Upper lobe of left lung (tissue), 6 donors: ENCODE measurements around the gene SAP30L. TPM values are rescaled to one million over a fixed set of nuclear protein-coding genes. Genes with fewer than 3 reads are reported as not detected.

Experiments
- ATAC-seq, 2 donors: fragments of 200-7000 bp; cut with Tn5 transposase; one replicate each; pipeline ENCODE4 v1.9.1; 2022; ENCODE audit warnings: mild to moderate bottlenecking in 2 of 2, moderate library complexity in 2 of 2; ENCODE audit not compliant: low FRiP score in 2 of 2
- DNase-seq, 2 donors: peaks; one replicate each; pipeline ENCODE4 v3.0.0-alpha.2; 2019 to 2020
- H3K27ac ChIP-seq, 4 donors: fragments of 200-600 bp; sonication (generic); one replicate each; pipeline ENCODE4 v1.5.1; 2016 to 2019
- H3K27me3 ChIP-seq, 4 donors: fragments of 200-600 bp; sonication (generic); one replicate each; pipeline ENCODE4 v1.5.1; 2017 to 2019
- H3K36me3 ChIP-seq, 4 donors: fragments of 200-600 bp; sonication (generic); one replicate each; pipeline ENCODE4 v1.5.1; 2016 to 2019
- H3K4me1 ChIP-seq, 4 donors: fragments of 200-600 bp; sonication (generic); one replicate each; pipeline ENCODE4 v1.5.1; 2018 to 2019
- H3K4me3 ChIP-seq, 4 donors: fragments of 200-600 bp; sonication (generic); one replicate each; pipeline ENCODE4 v1.5.1; 2017 to 2019; ENCODE audit warnings: mild to moderate bottlenecking in 2 of 4, moderate library complexity in 1 of 4
- H3K9me3 ChIP-seq, 4 donors: fragments of 200-600 bp; sonication (generic); one replicate each; pipeline ENCODE4 v1.5.1; 2018 to 2019
- CTCF ChIP-seq, 6 experiments: fragments of 450-650 bp in 4 of 6; fragments of 200-600 bp in 2 of 6; sonication (generic) in 2 of 6; IDR thresholded peaks; one replicate each; pipeline ENCODE4 v1.5.1; 2016 to 2019; ENCODE audit warnings: antibody characterized with exemption in 6 of 6
- EP300 ChIP-seq, 4 donors: sonication (generic); formaldehyde crosslinking; IDR thresholded peaks; one replicate each; pipeline ENCODE4 v1.5.1; 2017; ENCODE audit warnings: antibody characterized with exemption in 4 of 4, control low read depth in 2 of 4
- POLR2A ChIP-seq, 4 donors: fragments of 450-650 bp; IDR thresholded peaks; one replicate each; pipeline ENCODE4 v1.5.1; 2016 to 2017; ENCODE audit warnings: antibody characterized with exemption in 4 of 4, mild to moderate bottlenecking in 2 of 4
- POLR2AphosphoS5 ChIP-seq, 2 donors: sonication (generic); formaldehyde crosslinking; IDR thresholded peaks; one replicate each; pipeline ENCODE4 v1.5.1; 2017; ENCODE audit warnings: antibody characterized with exemption in 2 of 2
- WGBS, 2 donors: methylation state at CpG; one replicate each; pipeline ENCODE4 v1.1.5; 2017 to 2018; 5-methylcytosine and 5-hydroxymethylcytosine counted together
- total RNA-seq, 6 donors: library from RNA; depleted of rRNA in 4 of 6; stranded (reverse); fragments of >200 nt in 4 of 6; gene quantifications; one replicate each; pipeline versions ENCODE4 v1.1.0 to v1.2.1, GENCODE V29; 2016 to 2021
- donor health status: DM: no; HTN: no; CAD: no; lungs with moderate emphysema.
- donor health status: DM: no; HTN: yes; CAD: no; lungs with severe emphysema.

SAP30L gene
- total RNA-seq, 6 donors from 2014 or later, result 34.0 to 52.8 (median 37.8) TPM

- H3K4me3 ChIP-seq, result no peak overlapping the region
- ATAC-seq (peak; percentile 87 to 90), DNase-seq (peak; percentile 66 to 76)
- WGBS, 2 donors, result 38 to 41% methylated on average over 18 of the region's 18 CpGs
- H3K36me3 ChIP-seq, result peaks cover 0 to 2% (median 0%) of the 10 kb centered on the region in 4 donors
- H3K27me3 ChIP-seq, result peaks cover 0 to 30% (median 6%) of the 10 kb centered on the region in 4 donors
- peaks cover 0 to 9% (median 2%) of the 10 kb centered on the region in 4 donors for H3K4me1 ChIP-seq
- no peaks in the 10 kb centered on the region for H3K9me3 ChIP-seq
- H3K27ac ChIP-seq, result no peak overlapping the region
- TF ChIP-seq POLR2A (IDR thresholded peaks at IDR 0.05), result no peak
- TF ChIP-seq EP300 (IDR thresholded peaks at IDR 0.05), result no peak
- TF ChIP-seq CTCF (IDR thresholded peaks at IDR 0.05), result peak; percentile 71 to 87 (median 79)
- TF ChIP-seq POLR2AphosphoS5 (IDR thresholded peaks at IDR 0.05), result no peak
Measured at GRCh38 chr5:154467655-154468354, 22.0 kb downstream of the SAP30L start.

GRCh38 chr5:154470137-154470536 is 24.3 kb downstream of the SAP30L start:
- WGBS, 2 donors, result 52 to 57% methylated on average over 2 of the region's 2 CpGs
- DNase-seq, result no peak
- Histone ChIP-seq H3K27ac (no peak overlapping the region), H3K9me3 (no peaks in the 10 kb centered on the region), H3K4me3 (no peak overlapping the region), H3K36me3 (no peaks in the 10 kb centered on the region), H3K27me3 (peaks cover 0 to 53% (median 26%) of the 10 kb centered on the region in 4 donors), H3K4me1 (peaks cover 8 to 25% (median 15%) of the 10 kb centered on the region in 4 donors)
- TF ChIP-seq POLR2A (IDR thresholded peaks at IDR 0.05) (no peak), POLR2AphosphoS5 (IDR thresholded peaks at IDR 0.05) (no peak), CTCF (IDR thresholded peaks at IDR 0.05) (no peak), EP300 (IDR thresholded peaks at IDR 0.05) (no peak)
- no peak for ATAC-seq

DNA sequence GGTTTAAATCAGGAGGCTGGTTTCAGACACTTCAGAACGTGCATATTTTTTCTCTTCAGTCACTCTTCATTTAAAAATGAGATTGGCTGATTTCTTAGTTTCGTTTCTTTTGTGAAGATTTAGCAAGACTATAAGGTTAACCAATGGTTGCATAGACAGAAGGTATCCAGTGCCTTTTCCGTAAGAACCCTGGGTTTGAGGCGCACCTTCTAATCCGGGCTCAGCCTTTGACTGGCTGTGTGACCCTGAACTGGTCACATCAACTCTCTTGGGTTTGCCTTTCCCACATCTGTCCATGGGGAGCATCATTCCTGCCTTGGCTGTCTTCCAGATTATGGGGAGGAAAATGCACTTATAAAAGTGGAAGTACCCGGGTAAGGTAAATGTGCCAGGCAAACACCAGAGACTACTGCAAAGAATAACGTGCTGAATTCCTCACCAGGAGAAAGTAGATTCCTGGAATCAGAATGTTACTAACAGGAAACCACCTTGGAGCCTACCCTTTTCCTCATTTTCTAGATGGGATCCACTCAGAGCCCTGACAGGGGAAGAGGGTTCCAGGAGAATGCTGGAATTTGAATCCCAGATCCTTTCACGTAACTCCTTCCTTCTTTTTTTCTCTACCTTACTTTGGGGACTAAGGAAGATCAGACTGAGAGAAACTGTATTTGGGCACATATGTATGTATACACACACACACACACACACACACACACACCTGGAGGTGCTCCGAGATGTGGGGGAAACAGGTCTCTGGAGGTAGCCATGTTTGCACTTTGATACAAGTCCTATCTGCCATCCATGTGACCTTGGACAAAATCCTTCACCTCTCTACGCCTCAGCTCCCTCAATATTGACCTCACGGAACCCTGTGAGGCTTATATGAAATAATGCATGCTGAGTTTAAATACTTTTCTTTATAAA is 25.4 kb downstream of the SAP30L start:
- 17 to 19% methylated on average over 11 of the region's 11 CpGs for WGBS, 2 donors
- H3K4me3 ChIP-seq, result no peak overlapping the region
- TF ChIP-seq POLR2AphosphoS5 (IDR thresholded peaks at IDR 0.05) (no peak), CTCF (IDR thresholded peaks at IDR 0.05) (no peak), POLR2A (IDR thresholded peaks at IDR 0.05) (no peak), EP300 (IDR thresholded peaks at IDR 0.05) (no peak)
- H3K27ac ChIP-seq, result no peak overlapping the region
- no peaks in the 10 kb centered on the region for H3K9me3 ChIP-seq
- ATAC-seq, result no peak
- H3K4me1 ChIP-seq, result peaks cover 16 to 35% (median 25%) of the 10 kb centered on the region in 4 donors
- peaks cover 0 to 64% (median 33%) of the 10 kb centered on the region in 4 donors for H3K27me3 ChIP-seq
- no peak for DNase-seq
- H3K36me3 ChIP-seq, result no peaks in the 10 kb centered on the region

GRCh38 chr5:154472871-154473580 is 27.2 kb downstream of the SAP30L start:
- Histone ChIP-seq H3K4me3 (no peak overlapping the region), H3K27me3 (peaks cover 0 to 82% (median 49%) of the 10 kb centered on the region in 4 donors), H3K27ac (no peak overlapping the region), H3K4me1 (peaks cover 32 to 51% (median 42%) of the 10 kb centered on the region in 4 donors), H3K36me3 (no peaks in the 10 kb centered on the region), H3K9me3 (no peaks in the 10 kb centered on the region)
- TF ChIP-seq POLR2AphosphoS5 (IDR thresholded peaks at IDR 0.05), result no peak
- TF ChIP-seq CTCF (IDR thresholded peaks at IDR 0.05), result no peak
- no peak for TF ChIP-seq EP300 (IDR thresholded peaks at IDR 0.05)
- no peak for TF ChIP-seq POLR2A (IDR thresholded peaks at IDR 0.05)
- 7 to 9% methylated on average over 26 to 35 of the region's 35 CpGs for WGBS, 2 donors
- ATAC-seq, result no peak
- DNase-seq, result peak in 1 of 2 donors; percentile 62
